KBM-7 (cell line): ENCODE data around the gene KCNT2.
"Not testable (repeated sequence)": the region's sequence is repeated elsewhere in the genome, so short reads cannot be mapped to it uniquely, and the experiment has no call there.

Experiments
- DNase-seq: peaks from one replicate; pipeline ENCODE4 v3.0.0-alpha.2; 2015
- in situ Hi-C: fragments of 300-500 bp; cut with MboI; formaldehyde crosslinking; loops from 2 replicates; pipeline ENCODE4 v1.14.3; 2020; ENCODE audit warnings: low sequenced_read_pairs, low pct_unique_long_range_greater_than_20kb, mixed read lengths

Gene KCNT2

GRCh38 chr1:196531737-196532524 is 76.3 kb downstream of the KCNT2 start:
- in situ Hi-C loops: no loop called here
- no peak for DNase-seq

GRCh38 chr1:196527919-196528318 is 80.3 kb downstream of the KCNT2 start:
- in situ Hi-C loops: no loop called here
- DNase-seq: no peak

- peak; percentile 58 for DNase-seq
- in situ Hi-C loops: not testable (repeated sequence)
These were observed 85.5 kb downstream of the KCNT2 start for GRCh38 chr1:196522574-196523345.

- no peak for DNase-seq
- in situ Hi-C loops: no loop called here
These were observed 91.0 kb downstream of the KCNT2 start for GRCh38 chr1:196517193-196517592.

- no peak for DNase-seq
- in situ Hi-C loops: no loop called here
These were observed 91.9 kb downstream of the KCNT2 start for GRCh38 chr1:196516373-196516772.

- in situ Hi-C loops: no loop called here
- no peak for DNase-seq
These were observed 92.3 kb downstream of the KCNT2 start for GRCh38 chr1:196515904-196516303.

GRCh38 chr1:196513821-196514220 is 94.4 kb downstream of the KCNT2 start:
- in situ Hi-C loops: no loop called here
- no peak for DNase-seq

- in situ Hi-C loops: no loop called here
- DNase-seq: no peak
These were observed 97.8 kb downstream of the KCNT2 start for GRCh38 chr1:196510451-196510850.

- DNase-seq, in situ Hi-C loops: not testable (repeated sequence)
These were observed 104.0 kb downstream of the KCNT2 start for GRCh38 chr1:196504224-196504623.

- no peak for DNase-seq
- in situ Hi-C loops: no loop called here
These were observed 105.8 kb downstream of the KCNT2 start for GRCh38 chr1:196502437-196502836.

- in situ Hi-C loops: no loop called here
- DNase-seq: no peak
These were observed 106.3 kb downstream of the KCNT2 start for GRCh38 chr1:196501760-196502428.

GRCh38 chr1:196497817-196498216 is 110.4 kb downstream of the KCNT2 start:
- DNase-seq: no peak
- in situ Hi-C loops: no loop called here

GRCh38 chr1:196494766-196495165 is 113.5 kb downstream of the KCNT2 start:
- in situ Hi-C loops: no loop called here
- DNase-seq: no peak

GRCh38 chr1:196493881-196494280 is 114.4 kb downstream of the KCNT2 start:
- no peak for DNase-seq
- in situ Hi-C loops: no loop called here

- in situ Hi-C loops: no loop called here
- no peak for DNase-seq
These were observed 119.7 kb downstream of the KCNT2 start for GRCh38 chr1:196488579-196488978.

- in situ Hi-C loops: no loop called here
- no peak for DNase-seq
These were observed 121.9 kb downstream of the KCNT2 start for GRCh38 chr1:196486346-196486745.

- no peak for DNase-seq
- in situ Hi-C loops: no loop called here
These were observed 126.6 kb downstream of the KCNT2 start for GRCh38 chr1:196481616-196482015.

- in situ Hi-C loops: no loop called here
- peak; percentile 7 for DNase-seq
These were observed 131.0 kb downstream of the KCNT2 start for GRCh38 chr1:196477262-196477661.

GRCh38 chr1:196467230-196467925 is 140.9 kb downstream of the KCNT2 start:
- in situ Hi-C loops: no loop called here
- no peak for DNase-seq
